AG10803 (cell line): ENCODE measurements around the gene FAM117A.

Source experiments
- DNase-seq: peaks from one replicate; pipeline ENCODE4 v3.0.0; 2010; ENCODE audit warnings: low read depth
- H3K4me3 ChIP-seq: 2 replicates; pipeline ENCODE4 v1.5.1; 2011; ENCODE audit warnings: mild to moderate bottlenecking, low read length, control low read depth
- CTCF ChIP-seq: conservative IDR thresholded peaks from 2 replicates; pipeline ENCODE4 v1.5.1; 2011; ENCODE audit warnings: mild to moderate bottlenecking, low read length, control low read depth, inconsistent platforms

The FAM117A gene

GRCh38 chr17:49788478-49789242 is 24.7 kb upstream of the FAM117A start, which contains the start of gene KAT7:
Gene KAT7 (plus strand): TSS chr17:49788681. CDS start chr17:49788835, 154 bp downstream.
- peak within 1 kb of the TSS; percentile 99 for H3K4me3 ChIP-seq
- peak; percentile 99 for DNase-seq
- TF ChIP-seq CTCF: no peak

- peak overlapping the region; percentile 99 for H3K4me3 ChIP-seq
- TF ChIP-seq CTCF: no peak
- DNase-seq: peak; percentile 31
Measured at GRCh38 chr17:49787884-49788477, 24.1 kb upstream of the FAM117A start.

GRCh38 chr17:49784636-49785035 is 20.7 kb upstream of the FAM117A start:
- no peak for DNase-seq
- TF ChIP-seq CTCF: no peak
- no peak overlapping the region for H3K4me3 ChIP-seq

GRCh38 chr17:49783791-49784190 is 19.9 kb upstream of the FAM117A start:
- no peak for DNase-seq
- no peak for TF ChIP-seq CTCF
- H3K4me3 ChIP-seq: no peak overlapping the region

GRCh38 chr17:49783071-49783715 is 19.3 kb upstream of the FAM117A start:
- DNase-seq: peak; percentile 29
- H3K4me3 ChIP-seq: no peak overlapping the region
- no peak for TF ChIP-seq CTCF

GRCh38 chr17:49779739-49780231 is 15.9 kb upstream of the FAM117A start:
- H3K4me3 ChIP-seq: no peak overlapping the region
- peak; percentile 70 for TF ChIP-seq CTCF
- peak; percentile 99 for DNase-seq
